ENCODE measurements around the gene CDK2AP2. TPM values are rescaled to one million over a fixed set of nuclear protein-coding genes. Genes with fewer than 3 reads are reported as not detected.

Gene CDK2AP2
- polyA plus RNA-seq, 1 of the 3 experiments (the other 2 are of a cell fraction) = 47.9 TPM

DNA sequence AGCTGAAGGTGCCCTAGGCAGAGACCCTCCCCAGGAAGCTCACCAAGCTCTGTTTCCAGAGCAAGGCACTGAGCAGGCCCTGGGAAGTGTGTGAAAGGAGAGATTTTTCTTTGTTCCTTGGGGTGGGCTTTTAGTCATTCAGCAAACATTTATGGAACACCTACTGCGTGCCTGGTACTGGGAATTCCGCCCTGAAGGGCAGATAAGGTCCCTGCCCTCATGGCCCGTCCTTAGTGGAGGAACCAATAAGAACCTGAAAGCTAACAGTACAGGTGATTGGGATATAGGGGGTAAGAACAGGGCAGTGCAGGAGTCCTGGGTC is 42.8 kb downstream of the CDK2AP2 start:
- 67% methylated on average over 3 of the region's 3 CpGs for WGBS (ENCODE audit: low lambda C conversion rate)
- H3K9me2 ChIP-seq = no peaks in the 10 kb centered on the region
- H3K79me2 ChIP-seq (ENCODE audit: insufficient read depth) = peaks cover 7% of the 10 kb centered on the region; the same call in 1 of the 2 replicates
- peaks cover 9 to 35% of the 10 kb centered on the region in 2 experiments; a peak in 2 of 4 replicates for H3K4me1 ChIP-seq (ENCODE audit: control insufficient read depth in 1 of 2, insufficient read depth in 2 of 2, low read depth in 1 of 2, low read length in 1 of 2)
- H3K4me3 ChIP-seq (ENCODE audit: low read depth in 2 of 2, low read length in 1 of 2) = peak overlapping the region; percentile 63 to 68
- H3K27ac ChIP-seq (ENCODE audit: low read depth in 2 of 2, low read length in 1 of 2) = peak overlapping the region; percentile 61 to 89
- ChIA-PET POLR2A (interaction anchor here (1.0 kb wide), 1 partner anchor 73 kb away, joined by 3 read pairs; the partner anchor contains the start of gene RAD9A), CTCF (interaction anchor here (1.0 to 1.2 kb wide), 3 partner anchors 64 to 119 kb away, joined by 3 read pairs; partner anchors contain the start of genes GSTP1 and PPP1CA)
- no peaks in the 10 kb centered on the region for H3K9me3 ChIP-seq
- no peaks in the 10 kb centered on the region for H3K27me3 ChIP-seq (ENCODE audit: insufficient read depth)
- no peak for DNase-seq
- H2AFZ ChIP-seq (ENCODE audit: low read depth) = peak overlapping the region; percentile 70
- peak overlapping the region; percentile 87 for H3K4me2 ChIP-seq
- no peaks in the 10 kb centered on the region for H4K20me1 ChIP-seq (ENCODE audit: insufficient read depth)
- no peaks in the 10 kb centered on the region for H3K36me3 ChIP-seq (replicated peaks in 1 of 2; ENCODE audit: control insufficient read depth in 1 of 2, insufficient read depth in 2 of 2, low read length in 1 of 2)
- TF ChIP-seq CHD2 (IDR thresholded peaks at IDR 0.05; ENCODE audit: low read length, partially characterized antibody) (no peak), FOXJ3 (CRISPR knock-in tag; IDR thresholded peaks at IDR 0.05) (no peak), MXI1 (IDR thresholded peaks at IDR 0.05; ENCODE audit: low read depth, low read length) (no peak), FOXM1 (IDR thresholded peaks at IDR 0.05; ENCODE audit: low read depth) (no peak), TCF12 (IDR thresholded peaks at IDR 0.05) (no peak), RFX5 (IDR thresholded peaks at IDR 0.05; ENCODE audit: low read length) (no peak), EP300 (IDR thresholded peaks at IDR 0.05; ENCODE audit: borderline replicate concordance in 1 of 2, low read depth in 1 of 2, low read length in 1 of 2) (no peak), POLR2AphosphoS5 (IDR thresholded peaks at IDR 0.05; ENCODE audit: low read depth, low read length) (no peak), GATA2 (CRISPR knock-in tag; IDR thresholded peaks at IDR 0.05) (no peak), JUND (IDR thresholded peaks at IDR 0.05) (no peak), SIN3A (IDR thresholded peaks at IDR 0.05; ENCODE audit: borderline replicate concordance, low read depth, low read length) (no peak), RXRA (IDR thresholded peaks at IDR 0.05; ENCODE audit: borderline replicate concordance, low read depth) (no peak), NRF1 (IDR thresholded peaks at IDR 0.05; ENCODE audit: low read depth, low read length) (no peak)
- TF ChIP-seq, protein P1, sequence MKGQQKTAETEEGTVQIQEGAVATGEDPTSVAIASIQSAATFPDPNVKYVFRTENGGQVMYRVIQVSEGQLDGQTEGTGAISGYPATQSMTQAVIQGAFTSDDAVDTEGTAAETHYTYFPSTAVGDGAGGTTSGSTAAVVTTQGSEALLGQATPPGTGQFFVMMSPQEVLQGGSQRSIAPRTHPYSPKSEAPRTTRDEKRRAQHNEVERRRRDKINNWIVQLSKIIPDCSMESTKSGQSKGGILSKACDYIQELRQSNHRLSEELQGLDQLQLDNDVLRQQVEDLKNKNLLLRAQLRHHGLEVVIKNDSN (IDR thresholded peaks at IDR 0.05; ENCODE audit: borderline replicate concordance, low read depth) = no peak
- TF ChIP-seq, protein P2, sequence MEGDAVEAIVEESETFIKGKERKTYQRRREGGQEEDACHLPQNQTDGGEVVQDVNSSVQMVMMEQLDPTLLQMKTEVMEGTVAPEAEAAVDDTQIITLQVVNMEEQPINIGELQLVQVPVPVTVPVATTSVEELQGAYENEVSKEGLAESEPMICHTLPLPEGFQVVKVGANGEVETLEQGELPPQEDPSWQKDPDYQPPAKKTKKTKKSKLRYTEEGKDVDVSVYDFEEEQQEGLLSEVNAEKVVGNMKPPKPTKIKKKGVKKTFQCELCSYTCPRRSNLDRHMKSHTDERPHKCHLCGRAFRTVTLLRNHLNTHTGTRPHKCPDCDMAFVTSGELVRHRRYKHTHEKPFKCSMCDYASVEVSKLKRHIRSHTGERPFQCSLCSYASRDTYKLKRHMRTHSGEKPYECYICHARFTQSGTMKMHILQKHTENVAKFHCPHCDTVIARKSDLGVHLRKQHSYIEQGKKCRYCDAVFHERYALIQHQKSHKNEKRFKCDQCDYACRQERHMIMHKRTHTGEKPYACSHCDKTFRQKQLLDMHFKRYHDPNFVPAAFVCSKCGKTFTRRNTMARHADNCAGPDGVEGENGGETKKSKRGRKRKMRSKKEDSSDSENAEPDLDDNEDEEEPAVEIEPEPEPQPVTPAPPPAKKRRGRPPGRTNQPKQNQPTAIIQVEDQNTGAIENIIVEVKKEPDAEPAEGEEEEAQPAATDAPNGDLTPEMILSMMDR (IDR thresholded peaks at IDR 0.05) = no peak
- TF ChIP-seq, protein P3, sequence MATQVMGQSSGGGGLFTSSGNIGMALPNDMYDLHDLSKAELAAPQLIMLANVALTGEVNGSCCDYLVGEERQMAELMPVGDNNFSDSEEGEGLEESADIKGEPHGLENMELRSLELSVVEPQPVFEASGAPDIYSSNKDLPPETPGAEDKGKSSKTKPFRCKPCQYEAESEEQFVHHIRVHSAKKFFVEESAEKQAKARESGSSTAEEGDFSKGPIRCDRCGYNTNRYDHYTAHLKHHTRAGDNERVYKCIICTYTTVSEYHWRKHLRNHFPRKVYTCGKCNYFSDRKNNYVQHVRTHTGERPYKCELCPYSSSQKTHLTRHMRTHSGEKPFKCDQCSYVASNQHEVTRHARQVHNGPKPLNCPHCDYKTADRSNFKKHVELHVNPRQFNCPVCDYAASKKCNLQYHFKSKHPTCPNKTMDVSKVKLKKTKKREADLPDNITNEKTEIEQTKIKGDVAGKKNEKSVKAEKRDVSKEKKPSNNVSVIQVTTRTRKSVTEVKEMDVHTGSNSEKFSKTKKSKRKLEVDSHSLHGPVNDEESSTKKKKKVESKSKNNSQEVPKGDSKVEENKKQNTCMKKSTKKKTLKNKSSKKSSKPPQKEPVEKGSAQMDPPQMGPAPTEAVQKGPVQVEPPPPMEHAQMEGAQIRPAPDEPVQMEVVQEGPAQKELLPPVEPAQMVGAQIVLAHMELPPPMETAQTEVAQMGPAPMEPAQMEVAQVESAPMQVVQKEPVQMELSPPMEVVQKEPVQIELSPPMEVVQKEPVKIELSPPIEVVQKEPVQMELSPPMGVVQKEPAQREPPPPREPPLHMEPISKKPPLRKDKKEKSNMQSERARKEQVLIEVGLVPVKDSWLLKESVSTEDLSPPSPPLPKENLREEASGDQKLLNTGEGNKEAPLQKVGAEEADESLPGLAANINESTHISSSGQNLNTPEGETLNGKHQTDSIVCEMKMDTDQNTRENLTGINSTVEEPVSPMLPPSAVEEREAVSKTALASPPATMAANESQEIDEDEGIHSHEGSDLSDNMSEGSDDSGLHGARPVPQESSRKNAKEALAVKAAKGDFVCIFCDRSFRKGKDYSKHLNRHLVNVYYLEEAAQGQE (IDR thresholded peaks at IDR 0.05; ENCODE audit: low read depth, low read length) = no peak
- TF ChIP-seq, protein P4, sequence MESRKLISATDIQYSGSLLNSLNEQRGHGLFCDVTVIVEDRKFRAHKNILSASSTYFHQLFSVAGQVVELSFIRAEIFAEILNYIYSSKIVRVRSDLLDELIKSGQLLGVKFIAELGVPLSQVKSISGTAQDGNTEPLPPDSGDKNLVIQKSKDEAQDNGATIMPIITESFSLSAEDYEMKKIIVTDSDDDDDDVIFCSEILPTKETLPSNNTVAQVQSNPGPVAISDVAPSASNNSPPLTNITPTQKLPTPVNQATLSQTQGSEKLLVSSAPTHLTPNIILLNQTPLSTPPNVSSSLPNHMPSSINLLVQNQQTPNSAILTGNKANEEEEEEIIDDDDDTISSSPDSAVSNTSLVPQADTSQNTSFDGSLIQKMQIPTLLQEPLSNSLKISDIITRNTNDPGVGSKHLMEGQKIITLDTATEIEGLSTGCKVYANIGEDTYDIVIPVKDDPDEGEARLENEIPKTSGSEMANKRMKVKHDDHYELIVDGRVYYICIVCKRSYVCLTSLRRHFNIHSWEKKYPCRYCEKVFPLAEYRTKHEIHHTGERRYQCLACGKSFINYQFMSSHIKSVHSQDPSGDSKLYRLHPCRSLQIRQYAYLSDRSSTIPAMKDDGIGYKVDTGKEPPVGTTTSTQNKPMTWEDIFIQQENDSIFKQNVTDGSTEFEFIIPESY (IDR thresholded peaks at IDR 0.05; ENCODE audit: borderline replicate concordance, low read depth) = no peak
- TF ChIP-seq, protein P5, sequence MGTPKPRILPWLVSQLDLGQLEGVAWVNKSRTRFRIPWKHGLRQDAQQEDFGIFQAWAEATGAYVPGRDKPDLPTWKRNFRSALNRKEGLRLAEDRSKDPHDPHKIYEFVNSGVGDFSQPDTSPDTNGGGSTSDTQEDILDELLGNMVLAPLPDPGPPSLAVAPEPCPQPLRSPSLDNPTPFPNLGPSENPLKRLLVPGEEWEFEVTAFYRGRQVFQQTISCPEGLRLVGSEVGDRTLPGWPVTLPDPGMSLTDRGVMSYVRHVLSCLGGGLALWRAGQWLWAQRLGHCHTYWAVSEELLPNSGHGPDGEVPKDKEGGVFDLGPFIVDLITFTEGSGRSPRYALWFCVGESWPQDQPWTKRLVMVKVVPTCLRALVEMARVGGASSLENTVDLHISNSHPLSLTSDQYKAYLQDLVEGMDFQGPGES (IDR thresholded peaks at IDR 0.05; ENCODE audit: low read depth, low read length) = no peak
- H3K9ac ChIP-seq = peak overlapping the region; percentile 66
- H3F3A ChIP-seq (replicated peaks; ENCODE audit: insufficient read depth) = peaks cover 18% of the 10 kb centered on the region
